HG02943 (cell line): ENCODE data around the gene PCF11.

Experiments used
- ATAC-seq: cut with Tn5 transposase; IDR thresholded peaks from one replicate; pipeline ENCODE4 v1.9.1; 2021; ENCODE audit warnings: mild to moderate bottlenecking, low read depth, moderate library complexity; ENCODE audit not compliant: unreplicated experiment

PCF11 gene

GRCh38 chr11:83152264-83152663 is 4.7 kb upstream of the PCF11 start:
- ATAC-seq = no peak

- ATAC-seq = no peak
Measured at GRCh38 chr11:83153764-83154163, 3.2 kb upstream of the PCF11 start.

- ATAC-seq = peak; percentile 93
Measured at GRCh38 chr11:83156144-83156995, 561 bp upstream of the PCF11 start.

GRCh38 chr11:83157594-83158356 is 844 bp downstream of the PCF11 start:
- no peak for ATAC-seq

GRCh38 chr11:83158357-83158786 is 1.4 kb downstream of the PCF11 start:
- ATAC-seq = no peak

GRCh38 chr11:83158965-83159901 is 2.3 kb downstream of the PCF11 start:
- ATAC-seq = no peak

GRCh38 chr11:83159902-83160865 is 3.3 kb downstream of the PCF11 start:
- no peak for ATAC-seq

- no peak for ATAC-seq
Measured at GRCh38 chr11:83161610-83162199, 4.8 kb downstream of the PCF11 start.

GRCh38 chr11:83162377-83162776 is 5.4 kb downstream of the PCF11 start:
- peak; percentile 52 for ATAC-seq

- no peak for ATAC-seq
Measured at GRCh38 chr11:83166193-83166866, 9.4 kb downstream of the PCF11 start.

GRCh38 chr11:83168756-83169155 is 11.8 kb downstream of the PCF11 start:
- no peak for ATAC-seq

- no peak for ATAC-seq
Measured at GRCh38 chr11:83170865-83171264, 13.9 kb downstream of the PCF11 start.

- ATAC-seq = no peak
Measured at GRCh38 chr11:83172551-83172950, 15.6 kb downstream of the PCF11 start.

GRCh38 chr11:83174008-83174407 is 17.1 kb downstream of the PCF11 start:
- ATAC-seq = no peak

- no peak for ATAC-seq
Measured at GRCh38 chr11:83175815-83176214, 18.9 kb downstream of the PCF11 start.

GRCh38 chr11:83181815-83182214 is 24.9 kb downstream of the PCF11 start:
- ATAC-seq = no peak

GRCh38 chr11:83185767-83186166 is 28.8 kb downstream of the PCF11 start:
- ATAC-seq = no peak

- ATAC-seq = no peak
Measured at GRCh38 chr11:83187465-83187864, 30.5 kb downstream of the PCF11 start.

- ATAC-seq = no peak
Measured at GRCh38 chr11:83191491-83191890, 34.6 kb downstream of the PCF11 start.
